Stimulated activated CD4-positive, alpha-beta T cell treated with anti-CD3 and anti-CD28 coated beads, Interleukin-2, amount 100 ng/mL, for 24 hours (primary cell): ENCODE results near the gene P2RX7.
A peak's percentile ranks its signal among the peaks of the same experiment; 100 is the strongest.

ENCODE experiments used
- DNase-seq, 2 donors: peaks; one replicate each; pipeline ENCODE4 v3.0.0-alpha.2; 2020

Gene P2RX7

GRCh38 chr12:121132601-121133481 lies at the start of gene P2RX7:
P2RX7 (plus strand) TSS chr12:121132876; CDS start chr12:121132971, 95 bp downstream.
- DNase-seq, result peak; percentile 43 to 56

GRCh38 chr12:121084229-121084628 lies 48.4 kb upstream of the P2RX7 start:
- peak in 1 of 2 donors; percentile 6 for DNase-seq

- DNase-seq, result peak in 1 of 2 donors; percentile 4
Observed at GRCh38 chr12:121085069-121085468, 47.6 kb upstream of the P2RX7 start.

DNA sequence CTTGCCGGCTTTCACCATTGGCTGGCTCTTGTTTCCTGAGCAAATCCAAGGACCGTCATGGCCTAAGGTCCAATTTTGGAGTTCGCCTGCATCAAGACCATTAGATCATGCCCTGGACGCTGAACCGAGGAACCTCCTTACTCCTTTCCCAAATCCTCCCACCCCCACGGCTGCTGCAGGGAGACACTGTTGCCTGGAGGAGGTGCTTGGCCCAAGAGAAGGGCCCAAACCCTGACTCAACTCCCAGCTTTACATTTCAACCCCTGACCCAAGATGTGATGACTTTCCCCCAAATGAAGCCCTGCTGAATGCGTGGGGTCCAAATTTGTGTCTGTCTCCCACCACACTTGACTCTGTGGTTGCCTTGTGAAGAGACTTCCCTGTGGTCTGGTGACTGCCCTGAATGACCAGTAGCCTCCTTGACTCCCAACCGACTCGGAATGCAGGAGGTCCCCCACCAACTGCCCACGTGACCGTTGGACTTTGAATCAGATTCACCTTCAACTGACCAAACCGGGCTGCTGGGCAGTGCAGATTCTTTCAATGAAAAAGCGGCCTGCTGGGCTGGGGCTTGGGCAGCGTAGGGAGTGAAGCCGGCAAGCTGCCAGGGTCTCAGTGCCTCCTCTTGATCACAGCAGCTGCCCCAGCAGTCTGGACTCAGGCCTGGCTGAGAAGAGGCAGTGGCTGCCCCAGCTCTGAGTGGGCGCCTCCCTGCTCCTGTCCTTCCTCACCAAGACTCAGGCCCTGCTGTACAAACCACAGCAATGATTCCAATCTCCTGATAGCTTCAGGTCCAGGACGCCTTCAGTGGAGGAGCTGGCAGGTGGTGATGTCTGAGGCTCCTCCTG lies 46.9 kb upstream of the P2RX7 start:
- DNase-seq, result peak in 1 of 2 donors; percentile 13

- peak in 1 of 2 donors; percentile 13 for DNase-seq
Observed at GRCh38 chr12:121086781-121087295, 45.8 kb upstream of the P2RX7 start.

GRCh38 chr12:121087467-121088194 lies 45.0 kb upstream of the P2RX7 start:
- peak in 1 of 2 donors; percentile 11 for DNase-seq

GRCh38 chr12:121088195-121088585 lies 44.5 kb upstream of the P2RX7 start:
- DNase-seq, result peak in 1 of 2 donors; percentile 9

DNA sequence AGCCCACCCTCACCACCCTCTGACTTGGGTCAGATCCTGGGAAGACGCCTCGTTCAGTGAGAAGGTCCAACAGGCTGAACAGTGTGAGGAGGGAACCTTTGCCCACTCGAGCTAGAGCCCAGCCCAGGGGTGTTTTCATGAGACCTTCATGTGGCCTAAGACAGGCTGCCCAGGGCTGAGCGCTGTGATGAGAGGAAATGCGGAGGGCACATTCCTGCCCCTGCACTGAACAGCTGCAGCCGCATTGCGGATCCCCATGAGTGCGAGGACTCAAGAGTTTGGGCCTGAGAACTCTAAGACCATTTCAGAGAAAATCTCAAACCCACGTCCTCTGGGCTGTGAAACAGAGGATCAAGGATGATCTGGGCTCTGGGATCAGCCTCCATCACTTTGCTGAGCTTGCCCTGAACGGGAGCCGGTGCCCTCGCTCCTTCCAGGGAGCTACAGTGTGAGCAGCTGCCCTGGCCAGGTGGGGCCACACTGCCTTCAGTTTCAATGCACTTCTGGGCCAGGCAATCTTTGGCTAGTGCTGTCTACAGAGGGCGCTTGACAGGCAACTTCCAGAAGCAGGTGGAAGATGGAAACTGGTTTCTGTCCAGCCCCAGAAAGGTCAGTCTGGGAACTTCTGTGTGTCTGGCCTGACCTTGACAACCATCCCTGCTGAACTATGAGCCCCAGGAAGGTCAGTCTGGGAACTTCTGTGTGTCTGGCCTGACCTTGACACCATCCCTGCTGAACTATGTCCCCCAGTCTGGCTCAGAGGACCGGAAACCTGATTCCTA lies 43.5 kb upstream of the P2RX7 start:
- peak in 1 of 2 donors; percentile 13 for DNase-seq

DNA sequence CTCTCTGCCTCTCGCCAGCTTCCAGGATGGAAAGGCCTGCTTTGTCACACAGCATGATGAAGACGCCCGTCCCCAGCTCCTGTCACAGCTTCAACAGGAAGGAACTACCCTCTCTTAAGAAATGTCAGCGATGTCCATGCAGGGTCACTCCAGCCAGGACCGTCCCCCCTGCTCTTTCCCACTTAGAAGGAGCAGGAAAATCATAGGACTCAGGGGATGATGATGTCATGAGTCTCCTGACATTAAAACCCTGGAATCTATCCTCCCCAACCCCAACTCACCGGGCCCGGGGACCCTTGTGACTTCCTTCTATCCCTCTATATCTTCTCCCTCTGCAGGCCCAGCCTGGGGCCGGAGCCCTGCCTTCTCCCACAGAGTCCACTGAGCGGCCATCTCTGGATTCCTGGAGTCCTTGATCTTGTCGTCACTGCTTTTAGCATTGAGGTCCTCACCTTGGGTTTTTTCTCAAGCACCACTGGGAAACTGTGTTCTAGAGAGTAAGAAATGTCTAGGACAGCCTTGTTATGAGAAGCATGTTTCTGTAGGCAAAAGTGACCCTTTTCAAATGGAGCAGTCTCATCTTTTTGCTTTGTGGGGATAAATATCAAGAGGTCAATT lies 42.8 kb upstream of the P2RX7 start:
- peak in 1 of 2 donors; percentile 13 for DNase-seq

- peak in 1 of 2 donors; percentile 14 for DNase-seq
Observed at GRCh38 chr12:121090586-121091514, 41.8 kb upstream of the P2RX7 start.

DNA sequence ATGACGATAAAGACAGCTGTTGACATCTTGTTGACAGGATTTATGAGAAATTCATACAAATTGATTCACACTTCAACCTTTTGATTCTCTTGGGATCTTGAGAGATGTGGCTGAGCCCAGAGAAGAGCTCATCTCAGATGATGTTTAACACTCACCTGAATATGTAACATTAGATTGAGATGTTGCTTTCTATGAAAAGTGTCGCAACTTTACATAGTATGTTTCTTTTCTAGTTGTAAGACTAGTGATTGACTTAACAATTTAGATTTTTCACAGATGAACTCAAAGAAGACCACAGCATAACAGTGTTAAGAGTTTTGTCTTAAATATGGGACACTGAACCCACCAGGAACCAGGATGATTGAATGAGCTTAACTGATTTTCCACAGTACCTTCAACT lies 40.6 kb upstream of the P2RX7 start:
- DNase-seq, result no peak

- peak in 1 of 2 donors; percentile 13 for DNase-seq
Observed at GRCh38 chr12:121093487-121093891, 39.2 kb upstream of the P2RX7 start.

- DNase-seq, result peak; percentile 83
Observed at GRCh38 chr12:121095544-121096198, 37.0 kb upstream of the P2RX7 start.

DNA sequence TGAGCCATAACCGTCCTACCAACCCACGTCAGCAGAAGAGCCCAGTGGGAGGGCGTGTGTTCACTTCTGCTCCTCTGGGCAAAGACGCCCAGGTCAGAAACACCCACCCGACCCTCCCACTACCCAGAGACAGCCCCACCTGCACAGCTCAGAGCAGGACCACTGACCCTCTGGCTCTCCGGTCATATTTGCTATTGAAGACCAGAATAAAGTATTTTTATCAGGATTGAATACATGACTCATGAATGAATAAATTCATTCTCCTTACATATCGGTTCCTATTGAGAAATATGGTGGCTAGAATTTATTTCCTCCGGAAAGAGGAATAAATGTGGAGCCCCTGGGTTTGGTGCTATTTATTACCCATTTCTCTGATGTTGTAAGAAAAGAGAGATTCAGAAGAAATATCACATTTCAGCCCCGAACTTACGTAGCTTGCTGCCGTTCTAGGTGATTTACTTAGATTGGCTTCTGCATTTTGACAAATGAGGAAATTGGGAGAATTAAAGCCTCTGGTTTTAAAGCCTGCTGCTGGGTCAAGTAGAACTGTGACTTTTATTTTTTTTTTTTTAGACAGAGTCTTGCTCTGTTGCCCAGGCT lies 36.4 kb upstream of the P2RX7 start:
- DNase-seq, result peak in 1 of 2 donors; percentile 7

GRCh38 chr12:121099779-121100178 lies 32.9 kb upstream of the P2RX7 start:
- no peak for DNase-seq

DNA sequence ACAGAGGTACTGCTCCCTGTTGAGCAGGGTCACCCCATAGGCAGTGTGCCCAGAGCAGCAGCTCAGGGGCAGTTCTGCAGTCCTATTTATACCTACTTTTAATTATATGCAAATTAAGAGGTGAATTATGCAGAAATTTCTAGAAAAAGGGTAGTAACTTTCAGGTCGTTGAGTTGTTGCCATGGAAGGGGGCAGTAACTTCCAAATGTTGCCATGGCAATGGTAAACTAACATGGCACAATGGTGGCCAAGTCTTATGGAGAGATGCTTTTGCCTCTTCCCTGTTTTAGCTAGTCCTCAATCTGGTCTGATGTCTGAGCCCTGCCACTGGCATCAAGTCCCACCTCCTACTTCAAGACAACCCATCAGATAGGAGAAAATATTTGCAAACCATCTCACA lies 30.4 kb upstream of the P2RX7 start:
- DNase-seq, result no peak

DNA sequence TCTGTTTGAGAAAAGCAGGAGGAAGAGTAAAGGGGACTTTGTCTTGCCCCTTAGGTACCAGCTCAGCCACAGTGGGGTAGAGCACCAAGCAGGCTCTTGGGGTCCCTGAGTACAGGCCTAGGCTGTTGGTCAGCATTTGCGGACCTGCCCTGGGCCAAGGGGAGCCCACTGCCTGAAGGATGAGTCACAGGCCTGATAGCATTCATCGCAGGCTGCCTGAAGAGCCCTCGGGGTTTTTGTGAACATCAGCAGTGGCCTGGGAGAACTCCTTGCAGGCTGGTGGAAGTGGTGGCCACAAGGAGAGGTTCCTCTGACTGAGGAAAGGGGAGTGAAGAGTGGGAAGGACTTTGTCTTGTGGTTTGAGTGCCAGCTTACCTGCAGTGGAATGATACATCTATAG lies 25.0 kb upstream of the P2RX7 start:
- DNase-seq, result no peak

- DNase-seq, result no peak
Observed at GRCh38 chr12:121108492-121108891, 24.2 kb upstream of the P2RX7 start.
